GM03348 (cell line): Measurements from ENCODE around the gene IGLL1.
"Not testable (repeated sequence)": the region's sequence is repeated elsewhere in the genome, so short reads cannot be mapped to it uniquely, and the experiment has no call there.

Source experiments
- DNase-seq: peaks from one replicate; pipeline ENCODE4 v3.0.0; 2012; ENCODE audit warnings: low spot score

Gene IGLL1

GRCh38 chr22:23591201-23591791 lies 11.2 kb upstream of the IGLL1 start:
- peak; percentile 82 for DNase-seq

- no peak for DNase-seq
These were observed 3.7 kb upstream of the IGLL1 start for GRCh38 chr22:23583836-23584235.

GRCh38 chr22:23583153-23583552 lies 3.1 kb upstream of the IGLL1 start:
- no peak for DNase-seq

- DNase-seq = no peak
These were observed 1.2 kb upstream of the IGLL1 start for GRCh38 chr22:23581260-23581650.

DNA sequence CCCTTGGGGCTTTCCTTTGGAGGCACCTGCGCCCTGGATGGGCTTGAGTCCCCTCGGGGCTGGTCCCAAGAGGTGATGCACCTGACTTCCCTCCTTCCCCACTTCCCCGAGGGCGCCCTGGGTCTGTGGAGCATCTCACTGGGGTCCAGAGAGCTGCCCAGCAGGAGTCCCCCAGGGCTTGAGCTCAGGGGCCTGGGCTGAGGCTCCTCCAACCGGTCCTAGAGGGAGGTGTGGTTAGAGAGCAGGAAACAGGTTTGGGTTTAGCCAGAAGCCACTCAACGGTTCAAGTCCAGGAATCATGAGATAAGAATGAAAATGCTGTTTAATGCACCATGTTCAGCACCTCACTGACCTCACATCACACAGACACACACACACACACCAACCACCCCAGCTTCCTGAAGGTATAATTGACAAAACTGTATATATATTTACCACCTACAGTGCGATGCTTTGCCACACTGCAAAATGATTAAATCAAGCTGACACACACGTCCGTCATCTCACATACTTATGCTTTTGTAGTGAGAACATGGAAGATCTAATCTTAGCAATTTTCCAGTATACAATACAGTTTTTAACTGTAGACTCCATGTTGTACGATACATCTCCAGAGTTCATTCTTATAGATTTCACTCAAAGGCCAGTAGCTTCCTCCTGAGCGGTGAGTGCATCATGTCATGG lies 628 bp upstream of the IGLL1 start:
- no peak for DNase-seq

GRCh38 chr22:23579280-23579679 lies 810 bp downstream of the IGLL1 start:
- no peak for DNase-seq

DNA sequence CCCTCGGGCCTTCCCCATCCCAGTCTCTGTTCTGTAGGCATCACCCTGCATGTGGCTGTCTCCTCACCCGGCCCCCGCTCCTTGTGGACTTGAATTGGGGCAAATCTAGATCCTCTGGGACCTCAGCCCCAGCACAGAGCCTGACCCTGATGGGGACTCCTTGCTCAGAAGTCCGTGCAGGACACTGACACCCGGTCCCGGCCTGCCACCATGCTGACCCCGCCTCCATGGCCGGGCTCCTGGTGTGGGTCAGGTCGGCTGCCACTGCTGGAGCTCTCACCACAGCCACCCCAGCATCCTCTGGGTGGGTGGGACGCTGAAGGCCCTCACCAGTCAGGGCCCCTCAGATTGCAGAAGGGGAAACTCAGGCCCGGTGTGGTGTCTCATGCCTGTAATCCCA lies 1.8 kb downstream of the IGLL1 start:
- DNase-seq = no peak

DNA sequence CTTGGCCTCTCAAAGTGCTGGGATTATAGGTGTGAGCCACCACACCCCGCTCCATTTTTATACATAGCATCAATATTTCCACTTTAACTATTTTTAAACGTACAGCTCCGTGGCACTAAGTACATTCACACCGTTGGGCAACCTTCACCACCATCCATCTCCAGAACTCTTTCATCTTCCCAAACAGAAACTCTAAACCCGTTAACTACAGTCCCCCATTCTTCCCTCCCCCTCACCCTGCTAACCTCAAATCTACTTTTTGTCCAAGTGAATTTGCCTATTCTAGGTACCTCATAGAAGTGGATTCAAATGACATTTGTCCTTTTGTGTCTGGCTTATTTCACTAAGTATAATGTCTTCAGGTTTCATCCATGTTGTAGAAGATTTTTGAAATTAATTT lies 3.4 kb downstream of the IGLL1 start:
- no peak for DNase-seq

DNA sequence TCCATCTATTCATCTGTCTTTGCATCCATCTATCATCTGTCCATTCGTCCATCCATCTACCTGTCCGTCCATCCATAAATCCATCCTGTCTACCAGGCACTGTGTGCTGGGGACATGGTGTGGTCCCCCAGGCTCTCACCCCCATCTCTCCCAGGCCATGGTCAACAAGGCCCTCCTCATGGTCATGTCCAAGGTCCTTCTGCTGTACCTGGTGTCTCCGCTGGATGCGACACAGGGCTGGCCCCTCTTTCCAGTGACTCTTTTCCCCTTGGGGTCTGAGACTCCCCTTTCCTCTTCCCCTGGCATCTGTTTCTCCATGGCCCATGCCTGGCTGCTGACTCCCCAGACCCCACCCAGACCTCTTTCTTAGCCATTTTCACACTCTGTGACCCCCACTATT lies 4.5 kb downstream of the IGLL1 start:
- DNase-seq = no peak

DNA sequence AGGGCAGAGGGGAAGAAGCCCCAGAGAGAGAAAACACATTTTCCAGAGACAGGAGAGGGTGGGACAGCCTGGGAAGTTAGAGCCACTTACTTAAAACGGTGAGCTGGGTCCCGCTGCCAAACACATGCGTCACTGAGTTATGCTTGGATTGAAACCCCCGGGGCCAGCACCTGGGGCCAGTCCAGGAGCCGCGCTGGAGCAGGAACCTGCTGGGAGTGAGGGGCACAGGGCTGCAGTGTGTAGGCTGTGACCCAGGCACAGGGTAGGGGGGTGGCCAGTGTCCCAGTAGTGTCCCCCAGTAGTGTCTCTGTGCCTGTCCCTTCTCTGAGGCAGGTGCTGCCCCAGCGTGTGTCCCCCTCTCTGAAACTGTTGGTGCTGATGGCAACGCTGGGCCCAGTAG lies 5.2 kb downstream of the IGLL1 start:
- no peak for DNase-seq

GRCh38 chr22:23574371-23574811 lies 5.7 kb downstream of the IGLL1 start:
- no peak for DNase-seq

DNA sequence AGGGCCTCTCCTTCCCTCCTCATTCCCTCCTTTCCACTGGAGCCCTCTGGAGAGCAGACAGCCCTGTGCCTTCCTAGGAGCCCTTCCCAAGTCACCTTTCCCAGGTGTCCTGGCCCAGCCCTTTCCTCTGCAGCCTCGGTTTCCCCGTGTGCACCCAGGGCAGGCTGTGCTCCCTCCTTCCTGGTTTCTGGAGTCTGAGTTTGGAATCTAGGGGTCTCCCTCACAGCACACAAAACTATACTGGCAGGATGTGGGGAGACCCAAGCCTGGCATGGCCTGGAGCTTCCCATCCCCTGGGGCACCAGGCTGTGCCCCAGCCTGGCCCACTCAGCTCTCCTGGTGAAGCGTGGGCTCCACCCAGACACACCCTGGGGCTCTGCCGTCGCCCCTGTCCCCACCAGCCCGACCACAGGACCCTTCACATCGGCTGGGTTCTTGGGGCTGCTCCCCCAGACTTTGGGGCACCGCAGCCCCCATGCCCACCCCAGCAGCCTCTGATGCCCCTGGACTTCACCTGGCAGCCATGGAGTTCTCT lies 6.3 kb downstream of the IGLL1 start:
- DNase-seq = not testable (repeated sequence)

GRCh38 chr22:23573106-23573505 lies 7.0 kb downstream of the IGLL1 start:
- DNase-seq = not testable (repeated sequence)

GRCh38 chr22:23571486-23571885 lies 8.6 kb downstream of the IGLL1 start:
- DNase-seq = no peak

GRCh38 chr22:23570681-23571080 lies 9.4 kb downstream of the IGLL1 start:
- no peak for DNase-seq

DNA sequence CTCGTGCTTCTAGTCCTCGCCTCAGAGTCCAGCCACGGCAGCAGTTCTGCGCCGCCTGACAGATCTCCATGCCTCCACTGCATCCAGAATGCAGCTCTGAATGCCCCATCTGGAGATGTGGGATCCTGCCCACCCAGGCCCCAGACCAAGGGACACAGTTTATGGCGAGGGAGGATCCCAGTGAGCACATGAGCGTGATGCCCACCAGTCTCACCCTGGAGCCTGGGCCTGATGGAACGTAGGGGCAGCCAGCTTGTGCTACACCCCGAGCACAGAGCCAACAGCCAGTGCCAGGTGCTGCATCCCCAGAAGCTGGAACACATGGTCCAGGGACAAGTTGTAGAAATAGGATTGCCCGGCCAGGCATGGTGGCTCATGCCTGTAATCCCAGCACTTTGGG lies 10.4 kb downstream of the IGLL1 start:
- DNase-seq = no peak

DNA sequence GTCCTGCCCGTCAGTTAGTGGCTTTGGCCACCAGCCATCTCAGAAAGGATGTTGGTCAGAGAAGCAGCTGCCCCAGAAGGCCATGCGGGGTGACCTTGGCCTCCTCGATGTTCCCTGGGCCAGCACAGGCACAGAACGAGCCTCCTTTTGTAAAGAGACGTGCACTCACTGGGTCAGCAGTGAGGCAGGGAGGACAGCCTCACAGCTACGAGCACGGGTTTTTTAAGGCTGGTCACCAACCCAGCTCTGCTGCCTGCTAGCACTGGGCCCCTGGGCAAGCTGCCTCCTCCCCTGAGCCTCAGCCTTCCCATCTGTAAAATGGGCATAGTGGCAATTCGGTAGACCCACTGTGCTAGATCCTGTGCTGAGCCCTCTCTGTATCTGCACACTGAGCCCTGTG lies 10.8 kb downstream of the IGLL1 start:
- DNase-seq = no peak

- DNase-seq = no peak
These were observed 13.2 kb downstream of the IGLL1 start for GRCh38 chr22:23566705-23567475.

GRCh38 chr22:23565915-23566704 lies 14.0 kb downstream of the IGLL1 start:
- DNase-seq = no peak

- no peak for DNase-seq
These were observed 14.7 kb downstream of the IGLL1 start for GRCh38 chr22:23565305-23565914.

DNA sequence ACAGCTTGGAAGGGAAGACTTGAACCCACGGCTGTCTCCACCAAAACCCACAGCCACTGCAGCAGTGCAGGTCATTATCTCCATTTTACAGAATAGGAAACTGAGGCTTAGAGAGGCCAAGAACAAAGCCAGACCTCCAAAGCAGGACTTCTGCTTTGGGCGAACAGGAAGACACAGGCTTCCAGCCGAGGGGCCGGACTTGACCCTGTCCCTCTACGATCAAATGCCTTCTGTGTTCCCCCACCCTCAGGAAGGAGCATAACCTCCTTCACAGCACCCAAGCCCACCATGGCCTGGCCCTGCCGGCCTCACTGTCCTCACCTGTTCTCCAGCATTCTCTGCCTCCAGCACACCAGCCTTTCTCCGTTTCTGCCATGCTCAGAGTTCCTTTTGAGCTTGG lies 15.8 kb downstream of the IGLL1 start:
- DNase-seq = no peak

- DNase-seq = no peak
These were observed 17.0 kb downstream of the IGLL1 start for GRCh38 chr22:23563111-23563510.
